IMR-90 (cell line): ENCODE measurements around the gene RSU1. TPM values are rescaled to one million over a fixed set of nuclear protein-coding genes. Genes with fewer than 3 reads are reported as not detected.

Source experiments
- ATAC-seq: fragments of 200-7000 bp; cut with Tn5 transposase; 2 replicates; pipeline ENCODE4 v1.9.1; 2020; ENCODE audit warnings: low read depth, mild to moderate bottlenecking, moderate library complexity
- BruUV-seq: library from RNA; stranded (reverse); fragments of 400-500 nt; replicated peaks from 2 replicates; lab custom pipeline; 2021; lab: Mats Ljungman, UMichigan
- CTCF ChIA-PET: fragments of 300-600 bp; formaldehyde crosslinking; extraction: SDS; loops from one replicate; lab custom pipeline; 2021; ENCODE audit warnings: antibody characterized with exemption; lab: Yijun Ruan, JAX
- POLR2A ChIA-PET: fragments of 300-600 bp; sonication (Branson Sonifier 250); formaldehyde crosslinking; loops from one replicate; lab custom pipeline; 2022; ENCODE audit warnings: antibody characterized with exemption; ENCODE audit not compliant: unreplicated experiment; lab: Charles Lee
- DNase-seq: peaks from one replicate; pipeline ENCODE4 v3.0.0; 2013
- H2AFZ ChIP-seq: replicated peaks from 2 replicates; pipeline ENCODE3; 2013; ENCODE audit warnings: low read length, mild to moderate bottlenecking; ENCODE audit not compliant: poor library complexity
- H2AK5ac ChIP-seq: 2 replicates; pipeline ENCODE4 v1.6.1; 2013; ENCODE audit warnings: low read depth, low read length, inconsistent platforms
- H2AK9ac ChIP-seq: replicated peaks from 2 replicates; pipeline ENCODE3; 2013; ENCODE audit warnings: mild to moderate bottlenecking, low read depth, low read length, moderate library complexity; ENCODE audit not compliant: poor library complexity
- H2BK120ac ChIP-seq: 2 replicates; pipeline ENCODE4 v1.6.1; 2013; ENCODE audit warnings: low read depth, low read length, inconsistent platforms
- H2BK15ac ChIP-seq: 3 replicates; pipeline ENCODE4 v1.6.1; 2013; ENCODE audit warnings: low read depth, low read length, inconsistent platforms
- H2BK20ac ChIP-seq: 2 replicates; pipeline ENCODE4 v1.6.1; 2013; ENCODE audit warnings: low read depth, mild to moderate bottlenecking, inconsistent platforms, low read length, moderate library complexity
- H2BK5ac ChIP-seq: 2 replicates; pipeline ENCODE4 v1.6.1; 2013; ENCODE audit warnings: mild to moderate bottlenecking, low read depth, low read length, inconsistent platforms; ENCODE audit not compliant: poor library complexity, severe bottlenecking
- H3K14ac ChIP-seq: replicated peaks from 2 replicates; pipeline ENCODE4 v1.6.1; 2013; ENCODE audit warnings: low read depth, low read length, inconsistent platforms
- H3K18ac ChIP-seq: 2 replicates; pipeline ENCODE4 v1.6.1; 2013; ENCODE audit warnings: low read depth, low read length, control low read depth
- H3K23ac ChIP-seq: 2 replicates; pipeline ENCODE4 v1.6.1; 2013; ENCODE audit warnings: low read depth, low read length, inconsistent platforms
- H3K27ac ChIP-seq: 2 replicates; pipeline ENCODE4 v1.5.1; 2013; ENCODE audit warnings: mild to moderate bottlenecking, control low read depth, low read length; ENCODE audit not compliant: insufficient read depth
- H3K27me3 ChIP-seq: 2 replicates; pipeline ENCODE4 v1.6.1; 2013; ENCODE audit warnings: low read length; ENCODE audit not compliant: control insufficient read depth, insufficient read depth
- H3K36me3 ChIP-seq: 2 replicates; pipeline ENCODE4 v1.6.1; 2013; ENCODE audit warnings: low read length, mixed read lengths; ENCODE audit not compliant: control insufficient read depth, insufficient read depth
- H3K4ac ChIP-seq: 2 replicates; pipeline ENCODE4 v1.6.1; 2013; ENCODE audit warnings: low read depth, low read length, inconsistent platforms
- H3K4me1 ChIP-seq: 2 replicates; pipeline ENCODE4 v1.6.1; 2013; ENCODE audit warnings: low read length, mixed read lengths; ENCODE audit not compliant: control insufficient read depth, insufficient read depth
- H3K4me2 ChIP-seq: 2 replicates; pipeline ENCODE4 v1.6.1; 2013; ENCODE audit warnings: low read depth, mild to moderate bottlenecking, control low read depth, low read length, moderate library complexity
- H3K4me3 ChIP-seq: 2 replicates; pipeline ENCODE4 v1.5.1; 2013; ENCODE audit warnings: low read depth, mild to moderate bottlenecking, control low read depth, low read length, moderate library complexity; ENCODE audit not compliant: insufficient read depth
- H3K56ac ChIP-seq: 2 replicates; pipeline ENCODE4 v1.6.1; 2013; ENCODE audit warnings: low read length, inconsistent platforms; ENCODE audit not compliant: insufficient read depth; ENCODE audit errors: extremely low read depth
- H3K79me1 ChIP-seq, 2 experiments: 2 replicates each; pipeline ENCODE4 v1.6.1; 2013; ENCODE audit warnings: low read length in 2 of 2, inconsistent platforms in 1 of 2, low read depth in 1 of 2
- H3K9ac ChIP-seq: 2 replicates; pipeline ENCODE4 v1.6.1; 2013; ENCODE audit warnings: low read depth, low read length, control low read depth
- H3K9me1 ChIP-seq: 2 replicates; pipeline ENCODE4 v1.6.1; 2013; ENCODE audit warnings: low read length, inconsistent platforms; ENCODE audit not compliant: insufficient read depth
- H3K9me3 ChIP-seq: 2 replicates; pipeline ENCODE4 v1.6.1; 2013; ENCODE audit warnings: low read length; ENCODE audit not compliant: control insufficient read depth, insufficient read depth
- H4K20me1 ChIP-seq: 2 replicates; pipeline ENCODE4 v1.6.1; 2013; ENCODE audit warnings: low read length, inconsistent platforms; ENCODE audit not compliant: insufficient read depth
- H4K5ac ChIP-seq: 2 replicates; pipeline ENCODE4 v1.6.1; 2013; ENCODE audit warnings: mild to moderate bottlenecking, low read depth, low read length, control low read depth
- H4K8ac ChIP-seq, 2 experiments: 2 replicates each; pipeline ENCODE4 v1.6.1; 2013; ENCODE audit warnings: low read depth in 2 of 2, low read length in 2 of 2, control low read depth in 1 of 2, inconsistent platforms in 1 of 2
- H4K91ac ChIP-seq: 2 replicates; pipeline ENCODE4 v1.6.1; 2013; ENCODE audit warnings: low read depth, low read length, inconsistent platforms; ENCODE audit not compliant: insufficient read depth
- CEBPB ChIP-seq: IDR thresholded peaks from 2 replicates; pipeline ENCODE4 v1.6.1; 2012; ENCODE audit warnings: low read depth, low read length, improper control_type of control experiment
- CHD1 ChIP-seq: IDR thresholded peaks from 2 replicates; pipeline ENCODE4 v1.6.1; 2012; ENCODE audit warnings: low read depth, low read length, improper control_type of control experiment
- WGBS, 2 experiments: methylation state at CpG; one replicate each; pipeline versions ENCODE4 v1.1.5 to v1.1.7; 2013; ENCODE audit warnings: missing lambda C conversion rate in 2 of 2; ENCODE audit not compliant: insufficient read length in 1 of 2; ENCODE audit errors: extremely low coverage in 2 of 2; 5-methylcytosine and 5-hydroxymethylcytosine counted together
- dilution Hi-C: fragments of 300-500 bp; cut with HindIII; formaldehyde crosslinking; loops from one replicate; pipeline ENCODE4 v1.14.3; 2018; ENCODE audit warnings: low sequenced_read_pairs; ENCODE audit not compliant: unreplicated experiment
- in situ Hi-C: fragments of 300-500 bp; cut with MboI; formaldehyde crosslinking; loops from 3 replicates; pipeline ENCODE4 v1.14.3; 2019; ENCODE audit warnings: low sequenced_read_pairs, inconsistent platforms, mixed read lengths
- intact Hi-C: fragments of 100-400 bp; cut with micrococcal nuclease; formaldehyde crosslinking; loops from 2 replicates; pipeline ENCODE4 v1.10.0; 2022
- polyA plus RNA-seq, 3 experiments: library from polyadenylated mRNA; depleted of rRNA; stranded (reverse); fragments of >200 nt; gene quantifications; 2 replicates each; pipeline ENCODE4 v1.2.3, GENCODE V29; 2012; ENCODE audit warnings: low replicate concordance in 1 of 3
- total RNA-seq: library from RNA; depleted of rRNA; stranded (reverse); fragments of >200 nt; gene quantifications from 2 replicates; pipeline ENCODE4 v1.2.3, GENCODE V29; 2012

The RSU1 gene
- total and polyA plus RNA-seq, 2 of the 4 experiments (the other 2 are of a cell fraction): 134 to 148 TPM

DNA sequence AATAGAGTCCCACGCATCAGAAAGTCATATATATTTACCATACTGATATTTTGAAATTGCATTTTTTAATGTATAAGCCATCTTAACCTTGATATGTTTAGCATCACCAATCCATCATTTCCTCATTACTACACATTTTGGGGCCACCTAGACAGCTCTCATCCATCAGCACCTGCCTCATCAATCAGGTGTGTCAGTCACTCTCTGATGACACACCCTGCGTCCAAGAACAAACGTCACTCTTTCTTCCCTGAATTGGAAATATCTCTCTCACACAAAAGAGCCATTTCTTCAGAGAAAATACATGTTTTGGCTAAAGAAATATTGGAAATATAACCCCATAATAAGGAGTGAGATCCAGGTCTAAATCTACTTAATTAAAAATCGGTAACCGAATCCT is 38.9 kb upstream of the RSU1 start:
- CTCF ChIA-PET: interaction anchor here (1.1 to 1.3 kb wide), 2 partner anchors 28 to 89 kb away, joined by 3 read pairs; no protein-coding TSS in a partner anchor
- H3K4me2 ChIP-seq: no peak overlapping the region
- no peak overlapping the region for H2BK20ac ChIP-seq
- peaks cover 5% of the 10 kb centered on the region for H3K9me1 ChIP-seq
- no peak overlapping the region for H4K91ac ChIP-seq
- no peaks in the 10 kb centered on the region for H3K27me3 ChIP-seq
- H3K23ac ChIP-seq: no peak overlapping the region
- H2AFZ ChIP-seq: no peak overlapping the region
- H2AK9ac ChIP-seq: no peak overlapping the region
- peaks cover 3% of the 10 kb centered on the region for H3K4me1 ChIP-seq
- POLR2A ChIA-PET: no interaction called here
- H3K4ac ChIP-seq: no peak overlapping the region
- in situ Hi-C loops (no loop called here), intact Hi-C loops (loop anchor here (5.0 kb wide), 1 partner anchor 266 kb away; no protein-coding TSS in a partner anchor), dilution Hi-C loops (no loop called here)
- no peaks in the 10 kb centered on the region for H3K9me3 ChIP-seq
- 0 out of 2 replicates have a peak overlapping the region, but pooled peaks have one; percentile 55 for H3K14ac ChIP-seq
- H3K56ac ChIP-seq: no peak overlapping the region
- DNase-seq: no peak
- H4K20me1 ChIP-seq: no peaks in the 10 kb centered on the region
- no peaks in the 10 kb centered on the region for H3K79me1 ChIP-seq
- H3K4me3 ChIP-seq: no peak overlapping the region
- H4K5ac ChIP-seq: no peak overlapping the region
- BruUV-seq: no TSS peak
- no peak overlapping the region for H4K8ac ChIP-seq
- ATAC-seq: no peak
- H2BK120ac ChIP-seq: no peak overlapping the region
- H2BK15ac ChIP-seq: no peak overlapping the region
- H3K9ac ChIP-seq: no peak overlapping the region
- no peak overlapping the region for H3K27ac ChIP-seq
- no peak overlapping the region for H2BK5ac ChIP-seq
- TF ChIP-seq CEBPB (no peak), CHD1 (no peak)
- WGBS, 2 experiments: no CpG with 5 or more reads among the region's 5 CpGs
- H2AK5ac ChIP-seq: no peak overlapping the region; the same call in 1 of the 2 replicates
- H3K36me3 ChIP-seq: no peaks in the 10 kb centered on the region
- H3K18ac ChIP-seq: no peak overlapping the region
